ENCODE data around the gene SACM1L.

SACM1L gene

DNA sequence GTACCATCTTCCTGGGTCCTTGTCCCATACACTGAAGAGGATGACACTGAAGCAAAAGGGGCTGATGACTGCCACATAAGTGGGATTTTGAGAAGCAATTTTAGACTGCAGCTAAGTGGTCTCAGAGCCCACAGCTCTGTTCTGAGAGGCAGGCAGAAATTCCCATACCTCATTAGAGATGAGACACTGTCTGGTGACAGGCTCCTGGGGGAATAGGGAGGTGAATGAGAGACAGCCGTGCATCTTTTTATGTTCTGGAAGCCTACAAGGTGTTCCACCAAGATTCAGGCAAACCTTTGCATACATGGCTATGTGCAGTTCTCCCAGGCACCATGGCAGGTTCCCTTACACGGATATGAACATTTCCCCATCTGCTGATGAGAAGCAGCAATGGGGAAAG is 47.4 kb upstream of the SACM1L start:
- H3K4me2 ChIP-seq (ENCODE audit: low read depth, low read length, poor library complexity, severe bottlenecking), result no peak overlapping the region
- H2AFZ ChIP-seq (ENCODE audit: low read length), result no peak overlapping the region
- no peaks in the 10 kb centered on the region for H3F3A ChIP-seq (ENCODE audit: low read depth)
- H3K9me3 ChIP-seq (ENCODE audit: insufficient read depth, low read depth, low read length), result no peaks in the 10 kb centered on the region
- H3K4me3 ChIP-seq (ENCODE audit: low read length, poor library complexity, severe bottlenecking), result no peak overlapping the region
- TF ChIP-seq, protein P1, sequence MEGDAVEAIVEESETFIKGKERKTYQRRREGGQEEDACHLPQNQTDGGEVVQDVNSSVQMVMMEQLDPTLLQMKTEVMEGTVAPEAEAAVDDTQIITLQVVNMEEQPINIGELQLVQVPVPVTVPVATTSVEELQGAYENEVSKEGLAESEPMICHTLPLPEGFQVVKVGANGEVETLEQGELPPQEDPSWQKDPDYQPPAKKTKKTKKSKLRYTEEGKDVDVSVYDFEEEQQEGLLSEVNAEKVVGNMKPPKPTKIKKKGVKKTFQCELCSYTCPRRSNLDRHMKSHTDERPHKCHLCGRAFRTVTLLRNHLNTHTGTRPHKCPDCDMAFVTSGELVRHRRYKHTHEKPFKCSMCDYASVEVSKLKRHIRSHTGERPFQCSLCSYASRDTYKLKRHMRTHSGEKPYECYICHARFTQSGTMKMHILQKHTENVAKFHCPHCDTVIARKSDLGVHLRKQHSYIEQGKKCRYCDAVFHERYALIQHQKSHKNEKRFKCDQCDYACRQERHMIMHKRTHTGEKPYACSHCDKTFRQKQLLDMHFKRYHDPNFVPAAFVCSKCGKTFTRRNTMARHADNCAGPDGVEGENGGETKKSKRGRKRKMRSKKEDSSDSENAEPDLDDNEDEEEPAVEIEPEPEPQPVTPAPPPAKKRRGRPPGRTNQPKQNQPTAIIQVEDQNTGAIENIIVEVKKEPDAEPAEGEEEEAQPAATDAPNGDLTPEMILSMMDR (conservative IDR thresholded peaks at IDR 0.05; ENCODE audit: low read length), result no peak
- no peak for TF ChIP-seq EZH2phosphoT487 (IDR thresholded peaks at IDR 0.05; ENCODE audit: borderline replicate concordance)
- peaks cover 64% of the 10 kb centered on the region; the same call in 1 of the 2 replicates for H3K36me3 ChIP-seq (ENCODE audit: insufficient read depth, low read length)
- no peak overlapping the region for H3K9ac ChIP-seq (ENCODE audit: low read depth, low read length, poor library complexity, severe bottlenecking)
- H3K27me3 ChIP-seq (ENCODE audit: insufficient read depth, low read length, poor library complexity, severe bottlenecking), result no peaks in the 10 kb centered on the region
- peaks cover 34% of the 10 kb centered on the region for H3K4me1 ChIP-seq (ENCODE audit: insufficient read depth, low read length, poor library complexity, severe bottlenecking)
- H3K79me2 ChIP-seq (ENCODE audit: insufficient read depth, low read length), result peaks cover 76% of the 10 kb centered on the region
- H3K9me2 ChIP-seq (replicated peaks; ENCODE audit: low read depth, low read length), result no peaks in the 10 kb centered on the region
- no peaks in the 10 kb centered on the region for H4K20me1 ChIP-seq (ENCODE audit: insufficient read depth, low read length, poor library complexity, severe bottlenecking)

DNA sequence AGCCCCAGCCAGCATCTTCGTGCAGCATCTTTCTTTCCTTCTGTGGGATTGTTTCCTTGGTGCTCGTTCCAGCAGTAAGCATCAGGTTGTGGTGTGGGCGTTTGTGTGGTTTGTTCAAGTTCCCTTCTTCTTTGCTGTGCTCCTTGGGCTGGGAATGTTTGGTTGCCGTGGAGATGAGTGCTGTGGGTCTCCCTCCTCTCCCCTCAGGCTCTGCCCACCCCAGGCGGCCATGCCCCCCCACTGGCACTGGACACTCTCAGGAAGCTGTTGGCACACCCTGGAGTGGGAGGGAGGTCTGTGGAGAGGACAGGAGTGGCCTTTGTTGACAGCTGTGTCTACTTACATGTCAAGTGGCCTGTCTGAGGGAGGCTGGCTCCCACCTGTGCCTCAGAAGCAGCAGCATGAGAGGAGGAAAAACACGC is 46.5 kb upstream of the SACM1L start:
- TF ChIP-seq EZH2phosphoT487 (IDR thresholded peaks at IDR 0.05; ENCODE audit: borderline replicate concordance), result no peak
- TF ChIP-seq, protein P1 (conservative IDR thresholded peaks at IDR 0.05; ENCODE audit: low read length), result no peak
- Histone ChIP-seq H3K9me3 (ENCODE audit: insufficient read depth, low read depth, low read length) (no peaks in the 10 kb centered on the region), H3K4me3 (ENCODE audit: low read length, poor library complexity, severe bottlenecking) (no peak overlapping the region), H3K9ac (ENCODE audit: low read depth, low read length, poor library complexity, severe bottlenecking) (no peak overlapping the region), H3K79me2 (ENCODE audit: insufficient read depth, low read length) (peaks cover 81% of the 10 kb centered on the region), H3K27me3 (ENCODE audit: insufficient read depth, low read length, poor library complexity, severe bottlenecking) (no peaks in the 10 kb centered on the region), H2AFZ (ENCODE audit: low read length) (no peak overlapping the region), H3K4me2 (ENCODE audit: low read depth, low read length, poor library complexity, severe bottlenecking) (no peak overlapping the region), H3F3A (ENCODE audit: low read depth) (no peaks in the 10 kb centered on the region), H3K9me2 (replicated peaks; ENCODE audit: low read depth, low read length) (no peaks in the 10 kb centered on the region), H3K36me3 (ENCODE audit: insufficient read depth, low read length) (peaks cover 61% of the 10 kb centered on the region; the same call in 1 of the 2 replicates), H3K4me1 (ENCODE audit: insufficient read depth, low read length, poor library complexity, severe bottlenecking) (peaks cover 44% of the 10 kb centered on the region), H4K20me1 (ENCODE audit: insufficient read depth, low read length, poor library complexity, severe bottlenecking) (no peaks in the 10 kb centered on the region)

DNA sequence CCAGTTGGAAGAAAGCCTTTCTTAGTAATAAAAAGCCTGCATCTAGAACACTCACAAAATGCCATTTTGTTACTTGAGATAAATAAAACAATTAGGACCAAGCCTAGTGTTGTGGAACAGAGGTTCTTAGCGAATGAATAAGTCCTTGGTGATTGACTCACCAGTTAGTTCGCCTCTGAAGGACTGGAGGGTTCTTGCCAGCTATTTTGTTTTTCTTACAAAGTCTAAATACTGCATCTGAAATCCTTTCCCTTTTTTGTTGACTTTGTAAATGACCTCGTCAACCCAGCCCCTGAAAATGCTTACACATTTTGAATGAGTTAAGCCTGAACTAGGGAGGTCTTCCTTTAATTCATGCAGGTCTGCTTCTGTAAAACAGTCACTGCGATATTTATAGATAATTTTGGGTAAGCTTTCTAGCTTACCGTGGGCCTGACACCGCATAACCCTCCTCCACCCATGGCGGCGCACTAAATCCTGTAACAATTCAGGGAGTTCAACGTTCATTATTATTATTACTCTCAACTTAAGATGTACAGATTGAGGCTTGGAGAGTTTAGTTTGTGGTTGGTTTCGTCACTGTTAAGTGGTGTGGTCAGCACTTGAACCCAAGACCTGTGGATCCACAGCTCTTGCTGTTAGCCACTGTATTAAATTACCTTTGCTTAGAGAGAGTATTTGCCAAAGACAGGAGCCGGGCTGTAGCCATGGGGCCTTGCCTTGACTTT is 45.0 kb upstream of the SACM1L start:
- TF ChIP-seq EZH2phosphoT487 (IDR thresholded peaks at IDR 0.05; ENCODE audit: borderline replicate concordance), result no peak
- TF ChIP-seq, protein P1 (conservative IDR thresholded peaks at IDR 0.05; ENCODE audit: low read length), result no peak

More for the DNA sequence above, 45.0 kb upstream of the SACM1L start:
- Histone ChIP-seq H3F3A (ENCODE audit: low read depth) (no peaks in the 10 kb centered on the region), H3K4me2 (ENCODE audit: low read depth, low read length, poor library complexity, severe bottlenecking) (no peak overlapping the region), H3K9me3 (ENCODE audit: insufficient read depth, low read depth, low read length) (0 out of 2 replicates have a peak, but pooled peaks cover 3% of the 10 kb centered on the region), H3K36me3 (ENCODE audit: insufficient read depth, low read length) (peaks cover 64% of the 10 kb centered on the region), H3K27me3 (ENCODE audit: insufficient read depth, low read length, poor library complexity, severe bottlenecking) (no peaks in the 10 kb centered on the region), H3K9ac (ENCODE audit: low read depth, low read length, poor library complexity, severe bottlenecking) (no peak overlapping the region), H3K4me3 (ENCODE audit: low read length, poor library complexity, severe bottlenecking) (no peak overlapping the region), H3K4me1 (ENCODE audit: insufficient read depth, low read length, poor library complexity, severe bottlenecking) (peaks cover 37% of the 10 kb centered on the region), H3K9me2 (replicated peaks; ENCODE audit: low read depth, low read length) (no peaks in the 10 kb centered on the region), H4K20me1 (ENCODE audit: insufficient read depth, low read length, poor library complexity, severe bottlenecking) (no peaks in the 10 kb centered on the region), H3K79me2 (ENCODE audit: insufficient read depth, low read length) (peaks cover 81% of the 10 kb centered on the region), H2AFZ (ENCODE audit: low read length) (no peak overlapping the region)
